Activated CD4-positive, alpha-beta T cell treated with anti-CD3 and anti-CD28 coated beads for 4 hours (primary cell): Measurements from ENCODE around the gene MRPL9.

Experiments
- DNase-seq, 2 donors: peaks; one replicate each; pipeline ENCODE4 v3.0.0-alpha.2; 2020

MRPL9 gene

GRCh38 chr1:151729157-151729965, 33.9 kb downstream of the MRPL9 start:
- DNase-seq = no peak

- no peak for DNase-seq
These were observed 34.9 kb downstream of the MRPL9 start for GRCh38 chr1:151728151-151729054.

DNA sequence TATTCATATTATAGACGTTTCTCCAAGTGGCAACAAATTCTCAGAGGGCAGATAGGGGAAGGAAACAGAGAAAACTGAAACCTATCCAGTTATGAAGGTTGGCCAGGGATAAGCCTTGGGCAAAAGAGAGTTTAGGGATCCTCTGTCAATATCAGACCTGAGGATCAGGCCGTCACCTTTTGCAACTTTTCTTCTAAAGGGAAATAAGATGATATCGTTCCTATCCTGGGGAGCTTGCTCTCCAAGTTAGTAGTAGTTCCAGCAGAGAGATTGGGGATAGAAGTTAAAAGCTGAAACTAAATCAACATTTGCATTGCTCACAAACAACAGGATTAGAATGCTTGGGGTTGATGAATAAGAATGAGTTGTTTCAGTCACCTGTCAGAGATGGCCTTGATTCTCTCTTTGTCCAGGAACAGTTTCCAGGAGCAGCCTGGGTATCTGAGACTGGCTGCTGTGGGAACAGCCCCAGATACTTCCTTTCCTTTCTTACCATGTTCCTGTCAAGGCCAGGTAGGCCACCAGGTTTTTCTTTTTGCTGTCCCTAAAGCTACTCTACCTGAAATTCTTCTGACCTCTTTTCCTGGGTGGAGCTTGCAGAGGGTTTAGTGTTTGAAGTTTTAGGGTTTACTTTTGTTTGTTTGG, 39.4 kb downstream of the MRPL9 start:
- no peak for DNase-seq

- no peak for DNase-seq
These were observed 41.3 kb downstream of the MRPL9 start for GRCh38 chr1:151721788-151722510.

DNA sequence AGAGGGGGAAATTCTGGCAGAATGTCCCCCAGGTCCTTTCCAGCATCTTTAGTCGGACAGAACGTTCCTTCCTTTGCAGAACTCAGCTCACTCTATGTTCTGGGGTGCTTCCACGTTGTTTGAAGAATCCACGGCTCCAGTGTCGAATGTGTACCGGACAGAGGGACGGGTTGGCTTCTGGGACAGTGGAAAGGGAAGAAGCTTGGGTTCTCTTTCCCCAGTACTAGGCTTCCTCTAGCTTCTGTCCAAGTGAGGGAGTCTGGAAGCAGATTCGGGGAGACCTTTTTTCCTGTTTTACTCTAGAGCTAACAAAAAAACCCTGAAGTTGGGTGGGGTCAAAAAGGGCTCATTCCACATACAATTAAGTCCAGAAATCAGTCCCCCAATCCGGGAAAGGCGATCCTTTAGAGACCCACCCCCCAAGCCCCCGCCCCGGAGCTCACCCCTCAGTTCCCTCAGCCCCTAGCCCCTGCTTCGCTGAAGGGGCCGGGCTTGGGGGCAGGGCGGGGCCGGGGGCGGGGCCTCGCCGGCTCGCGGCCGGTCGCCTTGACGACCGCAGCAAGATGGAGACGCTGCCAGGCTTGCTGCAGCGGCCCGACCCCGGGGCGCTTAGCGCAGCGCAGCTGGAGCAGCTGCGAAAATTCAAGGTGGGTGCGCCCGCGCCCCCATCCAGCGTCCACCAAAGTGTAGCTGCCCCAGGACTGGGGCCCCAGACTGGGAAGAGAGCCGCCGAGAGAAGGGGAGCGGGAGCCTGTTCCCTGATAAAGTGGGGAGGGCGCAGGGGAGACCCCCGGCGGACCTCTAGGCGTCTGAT, 42.1 kb downstream of the MRPL9 start, which contains the start of gene RIIAD1:
RIIAD1 (plus strand) TSS at position 549 of the 814 bp plus-strand sequence; CDS start at position 564, 15 bp downstream.
- peak; percentile 19 to 22 for DNase-seq

GRCh38 chr1:151720554-151720953, 42.7 kb downstream of the MRPL9 start:
- DNase-seq = no peak

- DNase-seq = no peak
These were observed 43.2 kb downstream of the MRPL9 start for GRCh38 chr1:151720125-151720524.

DNA sequence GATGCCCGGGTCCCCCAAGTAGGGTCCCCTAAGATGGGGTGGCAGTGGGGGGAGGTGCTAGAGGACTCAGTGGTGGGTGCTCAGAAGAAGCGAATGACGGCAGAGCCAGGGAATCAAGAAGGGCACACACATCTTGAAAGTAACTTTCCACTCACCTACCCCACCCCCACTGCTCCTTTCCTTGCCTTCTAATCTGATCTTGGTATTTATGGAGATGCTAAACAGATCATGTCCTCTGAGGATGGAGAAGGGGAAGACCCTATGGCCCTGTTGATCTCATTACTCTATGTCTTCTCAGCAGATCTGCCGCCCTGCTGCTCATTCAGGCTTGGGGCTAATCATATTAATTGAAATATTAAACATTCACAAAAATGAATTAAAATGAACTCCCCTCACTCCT, 44.6 kb downstream of the MRPL9 start:
- DNase-seq = no peak

DNA sequence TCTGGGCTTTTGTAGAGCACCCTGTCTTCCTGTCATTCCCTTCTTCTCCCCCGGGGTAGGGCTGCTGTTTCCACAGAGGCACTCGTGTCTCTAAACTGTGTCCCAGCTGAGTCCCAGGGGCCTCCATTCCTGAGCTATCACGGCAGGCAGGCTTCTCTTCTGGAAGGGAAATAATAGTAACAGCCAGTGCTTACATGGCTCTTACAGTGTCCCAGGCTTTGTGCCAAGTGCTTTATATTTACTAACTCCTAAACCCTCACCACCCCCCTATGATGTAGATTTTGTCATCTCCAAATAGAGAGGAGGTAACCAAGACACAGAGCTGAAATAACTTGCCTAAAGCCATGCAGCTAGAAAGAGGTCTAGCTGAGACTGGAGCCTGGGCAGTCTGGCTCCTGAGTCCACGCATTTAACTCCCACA, 45.3 kb downstream of the MRPL9 start:
- no peak for DNase-seq

DNA sequence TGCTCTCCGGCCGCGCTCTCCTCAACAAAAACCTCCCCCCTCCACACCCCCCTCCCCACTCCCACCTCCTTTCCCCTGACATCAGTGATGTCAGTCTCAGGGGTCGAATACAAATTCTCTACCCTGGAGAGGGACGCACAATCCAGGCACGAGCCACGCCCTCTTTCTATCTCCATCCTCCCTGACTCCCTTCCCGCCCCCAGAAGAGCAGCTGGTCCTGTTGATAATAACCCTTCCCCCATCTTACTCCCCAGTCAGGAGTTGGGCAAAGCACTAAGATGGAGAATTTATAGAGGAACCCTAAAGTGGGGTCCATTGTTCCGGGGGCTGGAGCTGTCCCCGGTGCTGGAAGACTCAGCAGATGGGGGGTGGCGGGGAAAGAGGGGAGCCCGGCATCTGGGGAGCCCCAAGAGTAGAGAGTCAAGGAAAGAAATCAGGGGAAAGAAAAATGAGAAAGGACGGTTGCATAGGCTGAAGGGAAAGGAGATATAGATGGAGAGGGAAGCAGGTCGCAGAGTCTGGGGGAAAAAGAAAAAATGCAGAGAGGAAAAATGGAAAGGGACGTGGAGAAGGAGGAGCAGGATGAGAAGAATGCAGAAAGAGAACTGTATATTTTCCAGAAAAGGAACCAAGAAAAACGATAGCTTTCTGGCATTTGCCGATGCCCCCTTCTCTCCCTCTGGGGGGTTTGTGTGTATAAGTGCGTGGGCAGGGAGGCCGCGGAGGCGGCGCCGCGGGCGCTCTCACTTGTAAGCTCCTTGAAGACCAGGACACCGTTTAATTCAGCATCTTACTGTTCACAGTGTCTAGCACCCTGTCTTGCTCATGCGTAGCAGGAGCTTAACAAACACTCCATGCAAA, 46.3 kb downstream of the MRPL9 start, which contains the start of gene CELF3:
CELF3 (minus strand) TSS at position 33 of the 861 bp plus-strand sequence. CDS start 783 bp downstream, outside the sequence.
- DNase-seq = no peak

DNA sequence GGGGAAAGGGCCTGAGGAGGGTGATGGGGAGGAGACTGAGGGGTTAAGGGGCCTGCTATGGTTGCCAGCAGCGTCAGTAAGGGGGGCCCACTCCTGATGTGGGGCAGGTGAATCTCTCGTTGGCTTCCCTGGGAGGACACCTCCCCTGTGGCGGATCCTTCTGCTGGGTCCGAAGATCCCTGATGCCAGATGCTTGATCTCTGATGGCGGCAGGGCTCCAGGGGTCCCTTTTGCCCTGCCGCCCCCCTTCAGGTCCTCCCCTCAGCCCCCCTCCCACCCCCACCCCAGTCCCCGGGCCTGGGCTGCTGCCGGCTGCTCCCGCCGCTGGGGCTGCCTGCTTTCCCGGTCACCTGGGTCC, 46.9 kb downstream of the MRPL9 start:
- no peak for DNase-seq

DNA sequence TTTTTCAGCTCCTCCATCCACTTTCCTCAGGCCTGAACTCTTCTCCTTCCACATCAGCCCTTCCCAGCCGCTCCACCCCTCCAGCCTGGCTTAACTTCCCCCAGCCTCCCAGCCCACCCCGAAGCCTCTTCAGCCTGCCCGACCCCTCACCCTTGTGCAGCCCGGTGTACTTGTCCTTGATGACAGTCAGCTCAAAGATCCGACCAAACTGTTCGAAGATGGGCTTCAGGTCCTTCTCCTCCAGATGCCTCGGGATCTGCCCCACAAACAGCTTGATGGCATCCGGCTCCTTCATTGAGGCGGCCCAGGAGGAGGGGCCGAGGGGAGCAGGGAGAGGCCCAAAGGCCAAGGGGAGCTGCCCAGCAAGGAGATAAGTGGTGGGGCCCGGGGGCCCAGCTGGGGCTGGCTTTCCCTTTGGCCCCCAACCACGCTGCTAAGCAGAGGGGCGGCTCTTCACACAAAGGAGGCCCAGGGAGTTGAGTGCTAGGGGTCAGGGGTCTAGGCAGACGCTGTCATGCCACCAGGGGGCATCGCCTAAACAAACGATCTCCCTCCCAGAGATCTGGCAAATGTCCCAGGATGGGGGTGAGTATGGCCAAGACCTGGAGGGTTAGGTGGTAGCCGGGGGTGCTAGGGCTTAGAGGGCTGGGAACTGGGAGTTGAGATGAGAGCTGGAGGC, 47.4 kb downstream of the MRPL9 start:
- DNase-seq = no peak

DNA sequence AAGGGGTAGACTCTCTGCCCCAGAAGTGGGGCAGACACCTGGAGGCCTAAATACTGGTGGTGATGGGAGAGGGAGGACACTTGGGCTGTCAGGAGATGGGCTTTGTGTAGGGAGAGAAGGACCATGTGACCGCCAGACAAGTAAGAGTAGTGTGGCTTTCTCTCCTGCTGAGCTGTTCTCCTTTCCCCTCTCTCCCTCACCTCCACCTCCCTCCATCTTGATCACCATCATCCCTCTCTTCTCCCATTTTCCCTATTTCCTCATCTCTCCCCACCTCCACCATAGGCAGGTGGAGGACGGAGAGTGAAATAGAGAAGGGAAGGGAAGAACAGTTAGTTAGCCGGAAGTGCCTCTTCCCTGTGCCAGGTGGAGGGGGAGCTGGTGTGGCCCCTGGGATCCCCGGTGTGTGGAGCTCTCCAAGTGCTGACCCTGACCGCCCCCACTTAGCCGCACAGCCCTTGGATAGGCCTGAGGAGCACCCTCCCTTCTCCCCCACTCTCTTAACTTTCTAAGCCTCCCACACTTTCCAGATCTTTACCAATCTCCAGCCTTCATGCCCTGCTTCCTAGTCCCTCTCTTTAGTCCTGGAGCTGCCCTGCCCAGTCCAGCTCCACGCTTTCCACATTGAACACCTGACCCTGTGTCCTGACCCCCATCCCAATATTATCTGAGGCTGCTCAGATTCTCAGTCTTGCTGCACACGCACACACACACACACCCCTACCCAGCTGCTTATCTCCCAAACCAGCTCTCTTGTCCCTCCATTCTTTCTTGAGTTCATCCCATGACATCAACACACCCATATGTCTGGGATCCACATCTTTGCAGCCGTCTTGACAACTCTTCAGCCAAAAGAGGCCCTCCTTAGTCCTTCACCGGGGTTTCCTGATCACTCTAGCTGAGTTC, 48.2 kb downstream of the MRPL9 start:
- no peak for DNase-seq

DNA sequence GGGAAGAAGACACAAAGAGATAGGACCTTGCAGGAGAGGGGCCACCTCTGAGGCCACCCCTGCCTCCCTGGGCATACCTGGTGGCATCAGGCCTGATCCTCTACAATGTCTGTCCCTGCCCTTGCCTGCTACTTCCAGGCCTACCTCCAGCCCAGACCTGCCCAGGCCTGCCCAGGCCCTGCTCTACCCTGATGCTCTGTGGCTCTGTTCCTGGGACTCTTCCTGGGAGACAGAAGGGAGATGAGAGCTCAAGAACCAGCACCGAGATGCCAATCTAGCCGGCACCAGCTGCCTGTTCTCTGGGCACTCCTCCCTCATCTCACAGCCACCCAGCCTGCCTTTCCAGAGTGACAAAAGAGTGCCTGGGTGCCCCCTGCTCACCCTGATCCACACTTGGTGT, 49.4 kb downstream of the MRPL9 start:
- no peak for DNase-seq

- no peak for DNase-seq
These were observed 50.3 kb downstream of the MRPL9 start for GRCh38 chr1:151713044-151713443.

DNA sequence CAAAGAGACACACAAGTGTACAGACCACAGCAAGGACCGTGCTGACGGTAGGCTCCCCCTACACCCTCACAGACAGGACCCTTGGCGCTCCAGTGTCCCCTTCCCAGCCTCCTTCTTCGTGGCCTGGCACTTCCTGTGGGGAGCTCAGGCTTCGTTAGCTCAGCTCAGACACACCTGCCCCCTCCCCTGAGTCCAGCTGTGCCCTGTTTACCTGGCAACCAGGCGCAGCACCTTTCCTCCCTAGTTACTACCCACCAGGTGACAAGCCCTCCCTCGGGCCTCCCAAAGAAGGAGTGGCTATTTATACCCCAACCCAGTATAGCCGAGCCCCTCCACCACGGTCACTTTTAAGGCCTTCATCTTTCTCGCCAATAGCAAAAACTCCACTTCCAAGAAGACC, 51.3 kb downstream of the MRPL9 start:
- DNase-seq = no peak

DNA sequence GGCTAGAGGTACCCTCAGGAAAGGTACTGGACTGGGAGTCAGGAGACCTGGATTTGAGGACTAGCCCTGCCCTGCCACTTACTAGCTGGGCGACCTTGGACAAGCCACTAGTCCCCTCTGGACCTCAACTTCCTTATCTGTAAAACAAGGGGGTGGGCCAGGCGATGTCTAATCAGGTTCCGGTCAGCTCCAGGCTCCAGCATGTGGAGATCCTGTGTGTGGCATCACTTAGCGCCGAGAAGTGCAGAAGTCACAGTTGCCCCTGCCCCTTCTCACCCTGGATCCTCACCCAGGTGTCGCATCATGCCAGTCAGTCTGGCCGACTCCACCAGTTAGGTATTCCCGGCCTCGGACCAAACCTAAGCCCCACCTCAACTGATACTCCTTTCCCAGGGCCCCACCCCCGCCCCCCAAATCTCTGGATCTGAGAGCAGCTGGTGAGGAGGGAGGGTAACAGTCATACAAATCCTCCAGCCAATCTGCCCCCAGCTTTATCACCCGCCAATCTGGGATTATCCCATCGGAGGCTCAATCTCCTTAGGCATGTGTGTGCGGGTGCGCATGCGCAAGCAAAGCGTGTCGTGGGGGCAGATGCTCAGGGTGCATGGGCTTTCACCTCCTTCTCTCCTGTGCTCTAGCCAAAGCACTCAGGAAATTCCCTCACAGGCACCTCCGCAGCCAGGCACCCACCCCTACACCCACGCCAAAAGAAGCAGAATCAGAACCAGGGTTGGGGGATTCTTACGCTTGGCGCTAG, 52.1 kb downstream of the MRPL9 start:
- DNase-seq = no peak

- DNase-seq = peak; percentile 44 to 48
These were observed 53.0 kb downstream of the MRPL9 start for GRCh38 chr1:151710187-151710840.
